GM19025 (cell line): ENCODE data around the gene MROH7.
"Not testable (repeated sequence)": the region's sequence is repeated elsewhere in the genome, so short reads cannot be mapped to it uniquely, and the experiment has no call there.

ENCODE experiments used
- ATAC-seq: cut with Tn5 transposase; IDR thresholded peaks from one replicate; pipeline ENCODE4 v1.9.1; 2021; ENCODE audit warnings: mild to moderate bottlenecking, low read depth, moderate library complexity; ENCODE audit not compliant: unreplicated experiment

The MROH7 gene

DNA sequence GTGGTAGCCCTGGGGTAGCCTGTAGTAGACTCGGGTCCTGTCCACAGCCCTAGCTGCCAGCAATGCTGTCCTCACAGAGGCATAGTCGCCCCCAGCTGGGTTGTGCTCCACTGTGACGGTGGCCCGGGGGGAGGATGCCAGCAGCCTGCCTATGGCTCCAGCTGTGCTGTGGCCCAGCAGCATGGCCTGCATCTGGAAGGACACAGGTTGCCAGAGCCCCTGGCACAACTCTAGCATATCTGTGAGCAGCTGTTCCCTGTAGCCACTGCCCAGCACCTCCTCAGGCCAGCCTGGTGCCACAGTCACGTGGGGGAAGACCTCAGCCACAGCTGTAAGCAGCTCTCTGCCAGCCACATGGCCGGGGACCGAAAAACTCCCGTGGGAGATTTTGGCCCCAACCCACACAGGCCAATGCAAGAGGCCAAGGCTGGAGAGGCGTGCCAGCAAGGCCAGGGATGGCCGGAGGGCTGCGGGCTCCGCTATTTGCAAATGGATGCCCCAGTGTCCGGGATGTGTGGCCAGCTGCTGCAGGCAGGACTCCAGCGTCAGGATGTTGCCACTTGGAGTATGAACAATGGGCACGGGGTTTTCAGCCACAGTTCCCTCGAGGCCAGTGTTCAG lies 32.2 kb upstream of the MROH7 start:
- no peak for ATAC-seq

DNA sequence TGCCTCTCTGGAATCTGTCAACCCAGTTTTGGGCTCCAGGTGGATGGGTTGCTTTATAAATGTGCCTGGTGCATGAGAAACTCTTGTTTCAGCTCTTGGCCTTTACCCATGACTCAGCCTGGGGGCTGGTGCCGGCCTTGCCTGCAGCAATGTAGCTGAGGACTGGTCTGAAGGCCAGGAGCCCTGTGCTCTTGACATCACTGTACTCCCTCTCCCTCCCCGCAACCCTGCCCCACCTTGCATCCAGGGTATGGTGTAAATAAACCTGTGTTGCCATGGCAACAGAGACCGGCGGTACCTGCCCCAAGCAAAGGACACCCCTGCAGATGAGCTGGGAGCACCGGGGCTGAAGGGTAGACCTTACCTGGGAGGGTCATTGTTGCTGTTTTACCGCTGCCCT lies 31.5 kb upstream of the MROH7 start:
- ATAC-seq = no peak

DNA sequence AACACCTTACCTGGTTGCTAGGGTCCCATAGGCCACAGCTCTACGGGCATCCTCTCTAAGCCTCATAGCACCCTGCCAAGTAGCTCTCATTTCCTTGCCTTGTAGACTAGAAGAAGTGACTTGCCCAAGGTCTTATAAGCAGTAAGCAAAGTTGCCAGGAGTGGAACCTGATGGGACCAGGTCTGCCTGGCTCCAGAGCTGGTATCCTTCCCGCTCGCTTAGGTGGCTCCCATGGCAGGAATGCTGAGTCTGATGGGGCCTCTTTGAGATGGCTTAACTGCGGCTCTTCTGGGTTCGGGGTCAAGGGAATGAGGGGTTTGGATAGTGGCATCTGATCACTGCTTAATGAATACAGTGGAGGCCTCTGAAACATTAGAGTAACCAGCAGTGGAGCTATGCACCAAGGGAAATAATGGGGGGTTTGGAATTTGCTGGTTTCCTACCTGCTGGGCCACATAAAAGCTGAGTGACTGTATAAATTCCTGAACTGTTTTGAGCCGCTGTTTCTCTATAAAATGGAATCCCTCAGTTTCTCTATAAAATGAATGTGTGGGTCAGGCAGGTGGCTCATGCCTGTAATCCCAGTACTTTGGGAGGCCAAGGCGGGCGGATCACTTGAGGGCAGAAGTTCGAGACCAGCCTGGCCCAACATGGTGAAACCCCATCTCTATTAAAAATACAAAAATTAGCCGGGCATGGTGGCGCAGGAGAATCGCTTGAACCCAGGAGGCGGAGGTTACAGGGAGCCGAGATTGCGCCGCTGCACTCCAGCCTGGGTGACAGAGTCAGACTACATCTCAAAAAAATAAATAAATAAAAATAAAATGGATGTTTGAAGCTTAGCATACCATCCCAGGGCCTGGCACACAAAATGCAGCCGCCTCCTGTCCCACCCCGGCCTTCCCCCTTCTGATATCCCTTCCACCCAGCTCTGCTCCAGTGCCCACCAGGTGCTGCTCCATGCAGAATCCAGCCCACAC lies 30.7 kb upstream of the MROH7 start:
- ATAC-seq = no peak

DNA sequence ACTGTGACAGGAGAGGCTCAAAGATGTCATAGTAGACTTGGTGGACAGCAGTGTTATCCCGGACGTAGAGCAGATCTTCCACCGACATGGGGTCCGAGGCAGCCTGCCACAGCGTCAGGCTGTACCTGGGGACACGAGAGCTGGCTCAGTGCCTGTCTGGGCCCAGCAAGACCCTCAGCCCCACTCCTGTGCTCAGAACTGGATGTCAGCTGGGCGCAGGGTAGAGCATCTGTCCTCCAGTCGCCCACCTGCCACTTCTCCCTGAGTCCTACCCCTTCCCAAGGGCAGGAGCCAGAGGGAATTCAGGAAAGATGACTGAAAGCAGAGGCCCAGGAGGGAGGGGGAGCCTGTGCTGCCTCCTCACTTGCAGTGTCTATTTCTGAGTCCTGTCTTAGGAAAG lies 30.0 kb upstream of the MROH7 start:
- no peak for ATAC-seq

DNA sequence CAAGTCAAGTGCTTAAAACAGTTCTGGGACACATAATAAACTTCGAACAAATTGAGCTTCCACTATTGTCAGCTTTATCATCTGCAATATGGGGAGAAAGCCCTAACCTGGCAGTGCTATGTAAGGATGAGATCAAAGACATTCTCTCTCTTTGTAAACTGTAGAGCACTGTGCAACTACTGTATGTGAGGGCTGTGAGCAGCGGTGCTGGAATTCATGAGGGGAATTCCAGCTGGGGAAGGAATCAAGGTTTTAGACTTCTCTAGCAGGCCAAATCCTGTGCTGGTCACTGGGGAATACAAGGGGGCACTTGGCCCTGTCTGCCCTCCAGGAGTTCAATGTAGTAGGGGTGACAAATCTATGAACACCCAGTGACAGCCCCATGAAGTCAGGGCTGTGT lies 27.6 kb upstream of the MROH7 start:
- no peak for ATAC-seq

DNA sequence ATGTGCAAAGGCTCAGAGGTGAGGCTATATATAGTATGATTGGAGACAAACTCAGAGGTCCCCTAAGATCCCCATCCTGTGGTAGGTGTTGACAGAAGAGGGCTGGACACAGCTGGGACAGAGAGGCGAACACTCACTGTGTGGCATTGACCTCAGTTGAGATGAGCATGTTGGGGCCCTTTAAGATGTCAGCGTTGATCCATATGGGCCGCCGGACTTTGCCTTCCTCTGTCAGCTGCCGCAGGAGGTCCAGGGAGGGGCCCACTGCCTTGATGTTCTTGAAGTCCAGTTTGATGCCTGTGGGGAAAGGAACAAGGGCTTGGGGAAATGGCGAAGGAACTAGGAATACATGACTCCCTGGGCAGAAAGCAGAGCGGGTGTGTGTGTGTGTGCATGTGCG lies 27.0 kb upstream of the MROH7 start:
- no peak for ATAC-seq

DNA sequence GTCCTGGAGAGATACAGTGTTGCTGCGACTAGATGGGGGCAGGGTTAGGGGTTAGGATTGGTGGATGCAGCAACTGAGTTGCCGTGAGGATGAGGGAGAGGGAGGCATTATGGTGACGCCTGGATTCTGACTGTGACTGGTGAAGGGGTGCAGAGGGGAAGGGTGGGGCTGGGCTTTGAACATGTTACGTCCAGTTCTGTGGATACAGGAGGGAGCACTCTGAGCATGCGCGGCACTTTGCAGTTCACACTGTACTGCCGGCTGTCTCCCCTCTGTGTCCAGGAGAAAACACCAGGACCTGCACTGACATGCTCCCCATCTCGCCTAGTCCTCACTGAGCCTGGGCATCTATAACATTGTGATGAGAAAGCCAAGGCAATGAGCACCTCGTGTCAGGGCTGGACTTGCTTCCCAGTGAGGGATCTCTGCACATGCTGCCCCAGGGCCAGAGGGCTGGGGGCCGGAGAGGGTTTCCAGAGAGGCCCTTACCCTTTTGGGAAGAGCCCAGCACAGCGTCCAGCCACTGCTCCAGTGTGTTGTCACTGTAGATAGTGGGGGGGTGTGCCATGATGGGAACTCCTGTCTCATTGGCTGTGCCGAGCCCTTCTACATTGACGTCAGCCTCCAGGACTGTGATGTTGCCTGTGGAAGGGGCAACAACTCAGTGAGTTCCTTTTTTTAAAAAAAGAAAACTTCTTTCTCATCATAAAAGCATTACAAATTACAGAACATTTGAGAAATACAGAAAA lies 25.9 kb upstream of the MROH7 start:
- no peak for ATAC-seq

DNA sequence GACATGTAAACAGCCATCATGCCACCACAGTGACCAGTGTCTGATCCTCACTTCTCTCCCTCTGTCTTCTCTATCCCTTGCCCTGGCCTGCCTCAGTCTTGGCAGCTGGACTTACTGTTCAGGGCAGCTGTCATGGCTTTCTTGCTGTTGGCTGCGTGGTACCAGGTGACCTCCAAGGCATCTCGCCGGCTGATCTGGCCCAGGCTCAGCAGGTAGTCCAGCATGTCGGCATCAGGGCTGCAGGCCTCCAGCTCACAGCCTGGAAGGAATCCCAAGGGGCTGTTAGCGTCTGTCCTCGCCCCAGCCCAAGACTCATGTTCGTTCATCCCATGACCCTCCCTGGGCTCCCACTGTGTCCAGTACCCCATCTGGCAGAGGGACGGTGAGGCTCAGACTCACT lies 21.8 kb upstream of the MROH7 start:
- ATAC-seq = no peak

DNA sequence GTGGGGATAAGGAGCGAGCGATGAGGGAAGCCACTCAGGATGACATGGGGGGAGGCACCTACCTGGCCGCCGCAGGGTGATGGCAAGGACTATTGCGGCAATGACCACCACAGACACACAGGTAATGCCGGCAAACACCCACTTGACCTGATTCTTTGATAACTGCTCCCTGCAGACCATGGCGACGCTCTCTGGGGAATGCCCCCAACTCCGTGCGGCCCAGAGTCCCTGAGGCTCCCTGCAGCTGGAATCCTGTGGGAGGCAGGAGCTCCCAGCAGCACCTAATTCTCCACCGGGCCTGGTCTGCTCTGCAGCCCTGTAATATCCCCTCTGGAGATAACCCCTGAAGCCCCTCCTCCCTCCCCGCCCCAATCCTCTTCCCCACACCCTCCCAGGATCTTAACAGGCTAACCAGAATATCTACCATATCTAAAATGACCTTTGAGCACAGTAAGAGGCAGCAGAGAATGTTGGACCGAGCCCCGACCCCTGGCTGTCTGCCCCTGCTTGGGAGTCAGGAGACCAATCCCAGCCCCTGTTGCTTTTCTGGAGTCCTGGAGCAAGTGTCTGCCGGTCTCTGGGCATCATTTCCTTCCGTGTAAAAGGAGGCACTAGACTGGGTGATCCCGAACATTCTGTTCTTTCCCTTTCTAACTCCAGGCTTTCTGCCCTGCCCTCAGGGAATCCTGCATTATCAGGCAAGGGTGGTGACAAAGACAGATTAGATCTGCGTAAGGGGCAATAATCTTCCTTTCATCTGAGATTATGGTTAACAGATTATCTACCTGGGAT lies 18.2 kb upstream of the MROH7 start, which contains the start of gene FAM151A:
FAM151A (minus strand) TSS at position 310 of the 792 bp plus-strand sequence; CDS start at position 180, 130 bp downstream.
- no peak for ATAC-seq

DNA sequence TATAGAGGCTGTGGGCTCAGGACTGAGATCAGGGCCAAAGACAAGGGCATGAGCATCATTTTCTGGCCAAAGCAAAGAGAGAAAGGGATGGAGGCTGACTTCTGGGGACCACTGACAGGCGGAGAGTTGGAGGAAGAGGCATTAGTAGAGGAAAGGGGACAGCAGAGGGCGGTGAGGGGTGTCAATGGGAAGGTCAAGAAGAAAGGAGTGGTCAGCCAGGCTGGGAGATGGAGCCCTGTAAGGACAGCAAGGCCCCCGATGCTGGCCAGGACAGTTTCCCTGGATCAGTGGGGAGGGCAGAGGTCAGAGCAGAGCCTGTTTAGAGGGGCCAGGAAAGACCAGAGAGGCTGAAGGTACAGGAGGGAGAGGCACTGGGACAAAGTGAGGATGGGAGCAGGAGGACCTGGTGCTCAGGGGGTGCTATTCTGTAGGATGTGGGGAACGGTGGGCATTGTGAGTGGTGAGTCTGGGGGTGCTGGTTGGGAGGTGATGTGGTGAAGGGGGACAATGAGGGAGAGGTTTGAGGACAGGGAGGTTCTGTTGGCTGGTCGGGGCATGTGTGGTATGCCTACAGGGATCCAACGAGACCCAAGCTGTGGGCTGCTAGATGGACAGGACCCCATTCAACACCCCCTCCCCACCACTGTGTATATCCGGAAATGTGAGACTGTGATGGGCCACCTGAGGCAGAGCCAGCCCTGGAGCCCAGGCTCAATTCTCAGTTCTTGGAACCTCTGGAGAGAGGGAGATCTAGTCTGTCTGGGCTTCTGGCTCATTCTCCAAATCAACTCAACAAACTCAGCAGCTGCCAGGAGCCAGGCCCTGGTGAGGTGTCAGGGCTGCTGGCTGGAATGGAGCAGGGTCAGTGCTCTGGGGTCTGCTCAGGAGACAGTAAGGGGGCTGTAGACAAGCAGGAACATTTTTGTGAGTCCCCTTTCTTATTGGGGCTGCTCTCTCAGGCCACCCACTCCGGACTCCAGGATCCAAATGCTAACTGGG lies 16.8 kb upstream of the MROH7 start:
- ATAC-seq = no peak

DNA sequence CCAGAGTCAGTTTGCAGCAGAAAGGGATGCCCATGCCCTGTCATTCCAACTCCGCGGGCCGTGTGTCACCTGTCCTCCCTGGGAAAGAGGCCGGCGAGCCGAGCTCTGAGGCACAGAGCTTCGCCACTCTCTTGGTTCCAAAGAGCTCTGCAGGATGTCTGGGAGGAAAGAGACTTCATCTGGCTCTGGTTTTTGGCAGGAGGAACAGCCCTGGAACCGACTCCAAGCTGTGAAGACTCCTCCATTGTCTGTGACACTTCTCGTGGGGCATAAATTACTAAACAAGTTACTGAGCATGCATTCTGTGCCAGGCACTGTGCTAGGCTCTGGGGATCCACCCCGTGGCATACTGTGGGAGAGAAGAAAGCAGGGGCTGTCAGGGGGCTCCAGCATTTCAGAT lies 14.4 kb upstream of the MROH7 start:
- ATAC-seq = no peak

DNA sequence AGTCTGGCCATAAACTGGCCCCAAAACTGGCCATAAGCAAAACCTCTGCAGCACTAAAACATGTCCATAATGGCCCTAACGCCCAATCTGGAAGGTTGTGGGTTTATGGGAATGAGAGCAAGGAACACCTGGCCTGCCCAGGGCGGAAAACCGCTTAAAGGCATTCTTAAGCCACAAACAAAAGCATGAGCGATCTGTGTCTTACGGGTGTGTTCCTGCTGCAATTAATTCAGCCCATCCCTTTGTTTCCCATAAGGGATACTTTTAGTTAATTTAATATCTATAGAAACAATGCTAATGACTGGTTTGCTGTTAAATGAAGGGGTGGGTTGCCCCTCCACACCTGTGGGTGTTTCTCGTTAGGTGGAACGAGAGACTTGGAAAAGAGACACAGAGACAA lies 5.8 kb upstream of the MROH7 start:
- ATAC-seq = not testable (repeated sequence)

DNA sequence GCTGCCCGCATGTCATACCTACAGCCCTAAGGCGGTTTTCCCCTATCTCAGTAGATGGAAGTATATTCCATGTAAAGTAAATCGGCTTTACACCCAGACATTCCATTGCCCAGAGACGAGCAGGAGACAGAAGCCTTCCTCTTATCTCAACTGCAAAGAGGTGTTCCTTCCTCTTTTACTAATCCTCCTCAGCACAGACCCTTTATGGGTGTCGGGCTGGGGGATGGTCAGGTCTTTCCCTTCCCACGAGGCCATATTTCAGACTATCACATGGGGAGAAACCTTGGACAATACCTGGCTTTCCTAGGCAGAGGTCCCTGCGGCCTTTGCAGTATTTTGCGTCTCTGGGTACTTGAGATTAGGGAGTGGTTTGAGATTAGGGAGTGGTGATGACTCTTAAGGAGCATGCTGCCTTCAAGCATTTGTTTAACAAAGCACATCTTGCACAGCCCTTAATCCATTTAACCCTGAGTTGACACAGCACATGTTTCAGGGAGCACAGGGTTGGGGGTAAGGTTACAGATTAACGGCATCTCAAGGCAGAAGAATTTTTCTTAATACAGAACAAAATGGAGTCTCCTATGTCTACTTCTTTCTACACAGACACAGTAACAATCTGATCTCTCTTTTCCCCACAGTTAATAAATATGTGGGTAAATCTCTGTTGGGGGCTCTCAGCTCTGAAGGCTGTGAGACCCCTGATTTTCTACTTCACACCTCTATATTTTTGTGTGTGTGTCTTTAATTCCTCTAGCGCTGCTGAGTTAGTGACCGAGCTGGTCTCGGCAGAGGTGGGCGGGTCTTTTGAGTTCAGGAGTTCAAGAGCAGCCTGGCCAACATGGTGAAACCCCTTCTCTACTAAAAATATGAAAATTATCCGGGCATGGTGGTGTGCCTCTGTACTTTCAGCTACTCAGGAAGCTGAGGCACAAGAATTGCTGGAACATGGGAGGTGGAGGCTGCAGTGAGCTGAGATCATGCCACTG lies 4.8 kb upstream of the MROH7 start:
- ATAC-seq = not testable (repeated sequence)

DNA sequence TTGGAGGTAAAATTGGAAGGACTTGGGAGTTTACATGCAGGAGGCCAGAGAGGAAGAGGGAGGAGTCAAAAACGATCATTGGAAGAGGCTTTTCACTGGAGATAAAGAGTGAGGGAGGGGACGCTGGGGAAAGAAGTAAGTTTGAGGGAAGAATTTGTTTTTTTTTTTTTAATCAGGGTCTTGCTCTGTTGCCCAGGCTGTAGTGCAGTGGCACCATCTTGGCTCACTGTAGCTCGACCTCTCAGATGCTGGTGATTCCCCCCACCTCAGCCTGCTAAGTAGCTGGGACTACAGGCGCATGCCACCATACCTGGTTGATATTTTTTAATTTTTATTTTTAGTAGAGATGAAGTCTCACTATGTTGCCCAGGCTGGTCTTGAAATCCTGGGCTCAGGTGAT lies 1.2 kb upstream of the MROH7 start:
- no peak for ATAC-seq

DNA sequence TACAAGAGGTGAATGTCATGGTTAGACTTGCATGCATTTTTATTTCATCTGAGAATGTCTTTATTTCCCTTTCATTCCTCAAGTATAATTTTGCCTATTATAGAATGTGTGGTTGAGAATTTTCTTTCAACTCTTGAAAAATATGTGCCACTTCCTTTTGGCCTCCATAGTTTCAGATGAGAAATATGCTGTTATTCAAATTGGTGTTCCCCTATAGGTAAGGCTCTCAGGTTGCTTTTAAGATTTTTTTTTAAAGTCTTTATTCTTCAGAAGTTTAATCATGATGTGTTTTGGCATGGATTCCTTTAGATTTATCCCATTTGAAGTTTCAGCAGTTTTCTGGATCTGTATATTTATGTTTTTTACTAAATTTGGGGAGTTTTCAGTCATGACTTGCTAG lies 2.1 kb downstream of the MROH7 start:
- ATAC-seq = no peak

DNA sequence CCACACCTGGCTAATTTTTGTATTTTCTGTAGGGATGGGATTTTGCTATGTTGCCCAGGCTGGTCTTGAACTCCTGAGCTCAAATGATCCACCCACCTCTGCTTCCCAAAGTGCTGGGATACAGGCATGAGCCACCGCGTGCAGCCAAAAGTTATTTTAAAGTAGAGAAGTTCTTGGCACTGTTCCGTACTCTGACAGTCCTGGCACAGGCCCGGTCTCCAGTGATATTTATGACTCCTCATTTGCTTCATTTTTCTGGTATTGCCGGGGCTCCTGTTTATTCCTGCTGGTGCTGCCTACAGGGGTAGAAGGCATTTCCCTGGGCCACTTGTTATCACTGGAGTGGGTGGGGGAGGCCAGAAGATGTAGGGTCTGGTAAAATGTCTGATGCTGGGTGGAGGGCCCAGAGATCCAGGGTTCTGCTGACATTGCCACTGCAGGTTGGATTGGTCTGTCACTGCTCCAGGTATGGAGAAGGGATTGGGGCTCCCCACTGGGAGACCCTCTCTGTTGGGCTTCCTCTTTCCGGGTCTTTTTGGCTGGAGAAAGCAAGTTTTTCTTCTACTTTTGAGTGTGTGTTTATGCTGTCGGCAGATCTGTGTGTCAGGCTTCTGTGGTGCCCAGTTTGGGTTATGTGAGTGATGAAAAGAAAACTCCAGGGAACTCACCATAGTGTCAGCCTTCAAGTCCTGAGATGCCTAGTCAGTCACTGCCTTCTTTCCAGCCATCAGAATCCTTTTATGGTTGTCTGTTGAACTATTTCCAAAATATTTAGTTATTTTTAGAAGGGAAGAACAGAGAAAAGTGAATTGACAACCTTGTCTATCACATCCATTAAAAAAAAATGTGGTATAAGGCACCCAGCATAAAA lies 4.5 kb downstream of the MROH7 start:
- ATAC-seq = no peak
